Measurements from ENCODE around the gene VANGL1. TPM values are rescaled to one million over a fixed set of nuclear protein-coding genes. Genes with fewer than 3 reads are reported as not detected.

Gene VANGL1
- polyA plus RNA-seq, 4 donors, result 13.1 to 17.4 (median 15.0) TPM

GRCh38 chr1:115728341-115728740 is 86.6 kb downstream of the VANGL1 start:
- DNase-seq (ENCODE audit: low read depth in 4 of 4, low spot score in 2 of 4), result no peak

GRCh38 chr1:115729756-115730155 is 88.0 kb downstream of the VANGL1 start:
- DNase-seq (ENCODE audit: low read depth in 4 of 4, low spot score in 2 of 4), result no peak

GRCh38 chr1:115732316-115732715 is 90.5 kb downstream of the VANGL1 start:
- DNase-seq (ENCODE audit: low read depth in 4 of 4, low spot score in 2 of 4), result no peak

- DNase-seq (ENCODE audit: low read depth in 4 of 4, low spot score in 2 of 4), result no peak
Measured at GRCh38 chr1:115740811-115741210, 99.0 kb downstream of the VANGL1 start.

- DNase-seq (ENCODE audit: low read depth in 4 of 4, low spot score in 2 of 4), result no peak
Measured at GRCh38 chr1:115744646-115745275, 103.0 kb downstream of the VANGL1 start.

- DNase-seq (ENCODE audit: low read depth in 4 of 4, low spot score in 2 of 4), result no peak
Measured at GRCh38 chr1:115746021-115746690, 104.4 kb downstream of the VANGL1 start.

Other genes starting within 250 kb of the VANGL1 start
- under 1 TPM; 0.42 to 0.75 (median 0.60) TPM for gene CASQ2, start 126.7 kb downstream of the VANGL1 start, polyA plus RNA-seq (ENCODE audit: insufficient read length in 4 of 4)
- gene NHLH2, start 199.2 kb downstream of the VANGL1 start, polyA plus RNA-seq (ENCODE audit: insufficient read length in 4 of 4), result under 1 TPM in 1 of 4 donors, not detected in 3; 0.09 TPM

Data from left renal cortex interstitium (tissue), 4 donors.